Measurements from ENCODE around the gene DNAH12. TPM values are rescaled to one million over a fixed set of nuclear protein-coding genes. Genes with fewer than 3 reads are reported as not detected.
A peak's percentile ranks its signal among the peaks of the same experiment; 100 is the strongest.

Gene DNAH12
- total and polyA plus RNA-seq, 2 of the 13 experiments (the other 11 are each of a cell fraction or from before 2014, with no cell fraction given), result 0.11 TPM

DNA sequence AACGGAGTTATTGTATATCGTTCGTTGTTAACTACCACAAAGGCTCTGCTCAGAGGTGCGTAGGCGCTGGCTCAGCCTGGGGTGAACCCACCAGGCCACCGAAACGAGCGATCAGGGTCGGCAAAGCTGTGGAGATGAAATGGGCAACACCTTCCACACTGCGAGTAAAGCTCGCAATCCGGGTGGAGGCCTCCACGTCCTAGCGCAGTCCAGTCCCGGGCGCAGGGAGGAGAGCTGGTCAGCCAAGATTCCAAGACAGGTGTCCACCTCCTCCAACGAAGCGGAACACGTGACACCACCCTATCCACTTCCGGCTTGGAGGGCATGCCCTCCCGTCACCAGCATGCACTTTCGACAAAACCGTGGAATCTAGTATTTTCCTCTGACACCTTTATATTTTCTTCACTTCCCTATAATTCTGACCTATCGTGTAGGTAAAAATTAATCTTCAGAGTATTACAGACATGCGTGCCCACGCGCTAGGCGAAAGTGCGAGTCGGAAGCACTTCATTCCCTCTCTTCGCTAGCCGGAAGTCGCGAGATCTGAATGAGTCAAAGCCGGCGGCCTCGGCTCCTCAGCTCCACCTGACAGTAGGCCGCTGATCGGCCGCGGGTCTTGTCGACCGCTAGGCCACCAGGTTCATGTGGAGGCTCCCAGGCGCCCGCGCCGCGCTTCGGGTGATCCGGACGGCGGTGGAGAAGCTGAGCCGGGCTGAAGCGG, 11.8 kb upstream of the DNAH12 start, which contains the start of gene PDE12 (continued):
- peak; percentile 67; the same call in 1 of the 2 replicates for TF ChIP-seq ZNF333 (CRISPR knock-in tag; IDR thresholded peaks at IDR 0.05; ENCODE audit: borderline replicate concordance)
- no peak for TF ChIP-seq ZNF160 (CRISPR knock-in tag; IDR thresholded peaks at IDR 0.05)
- 0 out of 2 replicates have a peak, but pooled peaks have one; percentile 8 for TF ChIP-seq KDM1A (CRISPR knock-in tag; IDR thresholded peaks at IDR 0.05)
- TF ChIP-seq KDM5A (IDR thresholded peaks at IDR 0.05; ENCODE audit: borderline replicate concordance, low read length), result peak; percentile 85
- no peak for TF ChIP-seq KLF12 (CRISPR knock-in tag; IDR thresholded peaks at IDR 0.05; ENCODE audit: borderline replicate concordance)
- TF ChIP-seq, protein P1, sequence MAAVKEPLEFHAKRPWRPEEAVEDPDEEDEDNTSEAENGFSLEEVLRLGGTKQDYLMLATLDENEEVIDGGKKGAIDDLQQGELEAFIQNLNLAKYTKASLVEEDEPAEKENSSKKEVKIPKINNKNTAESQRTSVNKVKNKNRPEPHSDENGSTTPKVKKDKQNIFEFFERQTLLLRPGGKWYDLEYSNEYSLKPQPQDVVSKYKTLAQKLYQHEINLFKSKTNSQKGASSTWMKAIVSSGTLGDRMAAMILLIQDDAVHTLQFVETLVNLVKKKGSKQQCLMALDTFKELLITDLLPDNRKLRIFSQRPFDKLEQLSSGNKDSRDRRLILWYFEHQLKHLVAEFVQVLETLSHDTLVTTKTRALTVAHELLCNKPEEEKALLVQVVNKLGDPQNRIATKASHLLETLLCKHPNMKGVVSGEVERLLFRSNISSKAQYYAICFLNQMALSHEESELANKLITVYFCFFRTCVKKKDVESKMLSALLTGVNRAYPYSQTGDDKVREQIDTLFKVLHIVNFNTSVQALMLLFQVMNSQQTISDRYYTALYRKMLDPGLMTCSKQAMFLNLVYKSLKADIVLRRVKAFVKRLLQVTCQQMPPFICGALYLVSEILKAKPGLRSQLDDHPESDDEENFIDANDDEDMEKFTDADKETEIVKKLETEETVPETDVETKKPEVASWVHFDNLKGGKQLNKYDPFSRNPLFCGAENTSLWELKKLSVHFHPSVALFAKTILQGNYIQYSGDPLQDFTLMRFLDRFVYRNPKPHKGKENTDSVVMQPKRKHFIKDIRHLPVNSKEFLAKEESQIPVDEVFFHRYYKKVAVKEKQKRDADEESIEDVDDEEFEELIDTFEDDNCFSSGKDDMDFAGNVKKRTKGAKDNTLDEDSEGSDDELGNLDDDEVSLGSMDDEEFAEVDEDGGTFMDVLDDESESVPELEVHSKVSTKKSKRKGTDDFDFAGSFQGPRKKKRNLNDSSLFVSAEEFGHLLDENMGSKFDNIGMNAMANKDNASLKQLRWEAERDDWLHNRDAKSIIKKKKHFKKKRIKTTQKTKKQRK (IDR thresholded peaks at IDR 0.05; ENCODE audit: low read length), result no peak
- TF ChIP-seq, protein P2, sequence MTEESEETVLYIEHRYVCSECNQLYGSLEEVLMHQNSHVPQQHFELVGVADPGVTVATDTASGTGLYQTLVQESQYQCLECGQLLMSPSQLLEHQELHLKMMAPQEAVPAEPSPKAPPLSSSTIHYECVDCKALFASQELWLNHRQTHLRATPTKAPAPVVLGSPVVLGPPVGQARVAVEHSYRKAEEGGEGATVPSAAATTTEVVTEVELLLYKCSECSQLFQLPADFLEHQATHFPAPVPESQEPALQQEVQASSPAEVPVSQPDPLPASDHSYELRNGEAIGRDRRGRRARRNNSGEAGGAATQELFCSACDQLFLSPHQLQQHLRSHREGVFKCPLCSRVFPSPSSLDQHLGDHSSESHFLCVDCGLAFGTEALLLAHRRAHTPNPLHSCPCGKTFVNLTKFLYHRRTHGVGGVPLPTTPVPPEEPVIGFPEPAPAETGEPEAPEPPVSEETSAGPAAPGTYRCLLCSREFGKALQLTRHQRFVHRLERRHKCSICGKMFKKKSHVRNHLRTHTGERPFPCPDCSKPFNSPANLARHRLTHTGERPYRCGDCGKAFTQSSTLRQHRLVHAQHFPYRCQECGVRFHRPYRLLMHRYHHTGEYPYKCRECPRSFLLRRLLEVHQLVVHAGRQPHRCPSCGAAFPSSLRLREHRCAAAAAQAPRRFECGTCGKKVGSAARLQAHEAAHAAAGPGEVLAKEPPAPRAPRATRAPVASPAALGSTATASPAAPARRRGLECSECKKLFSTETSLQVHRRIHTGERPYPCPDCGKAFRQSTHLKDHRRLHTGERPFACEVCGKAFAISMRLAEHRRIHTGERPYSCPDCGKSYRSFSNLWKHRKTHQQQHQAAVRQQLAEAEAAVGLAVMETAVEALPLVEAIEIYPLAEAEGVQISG (CRISPR knock-in tag; IDR thresholded peaks at IDR 0.05), result peak; percentile 87
- TF ChIP-seq, protein P3, sequence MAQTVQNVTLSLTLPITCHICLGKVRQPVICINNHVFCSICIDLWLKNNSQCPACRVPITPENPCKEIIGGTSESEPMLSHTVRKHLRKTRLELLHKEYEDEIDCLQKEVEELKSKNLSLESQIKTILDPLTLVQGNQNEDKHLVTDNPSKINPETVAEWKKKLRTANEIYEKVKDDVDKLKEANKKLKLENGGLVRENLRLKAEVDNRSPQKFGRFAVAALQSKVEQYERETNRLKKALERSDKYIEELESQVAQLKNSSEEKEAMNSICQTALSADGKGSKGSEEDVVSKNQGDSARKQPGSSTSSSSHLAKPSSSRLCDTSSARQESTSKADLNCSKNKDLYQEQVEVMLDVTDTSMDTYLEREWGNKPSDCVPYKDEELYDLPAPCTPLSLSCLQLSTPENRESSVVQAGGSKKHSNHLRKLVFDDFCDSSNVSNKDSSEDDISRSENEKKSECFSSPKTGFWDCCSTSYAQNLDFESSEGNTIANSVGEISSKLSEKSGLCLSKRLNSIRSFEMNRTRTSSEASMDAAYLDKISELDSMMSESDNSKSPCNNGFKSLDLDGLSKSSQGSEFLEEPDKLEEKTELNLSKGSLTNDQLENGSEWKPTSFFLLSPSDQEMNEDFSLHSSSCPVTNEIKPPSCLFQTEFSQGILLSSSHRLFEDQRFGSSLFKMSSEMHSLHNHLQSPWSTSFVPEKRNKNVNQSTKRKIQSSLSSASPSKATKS (CRISPR knock-in tag; IDR thresholded peaks at IDR 0.05), result peak; percentile 91; the same call in 1 of the 2 replicates
- TF ChIP-seq NBN (conservative IDR thresholded peaks at IDR 0.05), result no peak
- TF ChIP-seq NFYC (CRISPR knock-in tag; IDR thresholded peaks at IDR 0.05), result peak; percentile 12; the same call in 1 of the 2 replicates
- TF ChIP-seq HOXA5 (CRISPR knock-in tag; IDR thresholded peaks at IDR 0.05), result peak; percentile 45; the same call in 1 of the 2 replicates
- TF ChIP-seq, protein P4, sequence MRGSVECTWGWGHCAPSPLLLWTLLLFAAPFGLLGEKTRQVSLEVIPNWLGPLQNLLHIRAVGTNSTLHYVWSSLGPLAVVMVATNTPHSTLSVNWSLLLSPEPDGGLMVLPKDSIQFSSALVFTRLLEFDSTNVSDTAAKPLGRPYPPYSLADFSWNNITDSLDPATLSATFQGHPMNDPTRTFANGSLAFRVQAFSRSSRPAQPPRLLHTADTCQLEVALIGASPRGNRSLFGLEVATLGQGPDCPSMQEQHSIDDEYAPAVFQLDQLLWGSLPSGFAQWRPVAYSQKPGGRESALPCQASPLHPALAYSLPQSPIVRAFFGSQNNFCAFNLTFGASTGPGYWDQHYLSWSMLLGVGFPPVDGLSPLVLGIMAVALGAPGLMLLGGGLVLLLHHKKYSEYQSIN (CRISPR knock-in tag; IDR thresholded peaks at IDR 0.05; ENCODE audit: borderline replicate concordance), result 0 out of 2 replicates have a peak, but pooled peaks have one; percentile 75
- TF ChIP-seq, protein P5, sequence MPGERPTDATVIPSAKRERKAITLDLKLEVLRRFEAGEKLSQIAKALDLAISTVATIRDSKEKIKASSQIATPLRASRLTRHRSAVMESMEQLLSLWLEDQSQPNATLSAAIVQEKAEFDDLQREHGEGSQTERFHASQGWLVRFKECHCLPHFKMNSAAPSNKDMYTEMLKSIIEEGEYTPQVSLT (CRISPR knock-in tag; IDR thresholded peaks at IDR 0.05; ENCODE audit: borderline replicate concordance, low read depth), result no peak
- peak; percentile 97 for TF ChIP-seq RNF2 (conservative IDR thresholded peaks at IDR 0.05; ENCODE audit: low read depth)
- peak; percentile 72 for TF ChIP-seq GATAD2A (CRISPR knock-in tag; IDR thresholded peaks at IDR 0.05)
- TF ChIP-seq GTF2F1 (IDR thresholded peaks at IDR 0.05; ENCODE audit: low read length), result peak; percentile 71; the same call in 1 of the 2 replicates
- TF ChIP-seq ZNF775 (CRISPR knock-in tag; IDR thresholded peaks at IDR 0.05; ENCODE audit: borderline replicate concordance), result no peak; the same call in 1 of the 2 replicates

Measured in HepG2 (cell line).